ENCODE measurements around the gene XPO6. TPM values are rescaled to one million over a fixed set of nuclear protein-coding genes. Genes with fewer than 3 reads are reported as not detected.

XPO6 gene
- total RNA-seq, 2 experiments from 2014 or later, result 130 to 167 TPM

DNA sequence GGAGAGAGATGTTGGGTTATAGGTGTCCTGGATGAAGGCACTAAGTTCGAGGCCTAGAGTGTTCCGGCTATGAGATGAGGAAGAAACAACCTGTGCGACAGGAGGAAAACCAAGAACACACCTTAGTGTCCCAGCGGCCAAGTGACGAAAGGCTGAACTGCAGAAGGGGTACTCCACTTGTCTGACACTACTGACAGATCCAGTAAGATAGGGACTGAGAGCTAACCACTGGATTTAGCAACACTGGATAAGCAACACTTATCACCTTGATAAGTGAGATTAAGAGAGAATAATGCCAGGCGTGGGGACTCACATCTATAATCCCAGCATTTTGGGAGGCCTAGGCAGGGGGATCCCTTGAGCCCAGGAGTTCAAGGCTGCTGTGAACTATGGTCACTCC lies 7.1 kb downstream of the XPO6 start:
- Histone ChIP-seq H3K79me2 (ENCODE audit: insufficient read depth, low read depth, low read length) (peaks cover 95% of the 10 kb centered on the region), H3K27ac (ENCODE audit: low read depth, low read length, poor library complexity, severe bottlenecking) (no peak overlapping the region), H3K4me3 (ENCODE audit: low read depth, low read length, poor library complexity, severe bottlenecking) (no peak overlapping the region), H3K9me3 (ENCODE audit: low read length) (no peaks in the 10 kb centered on the region), H3K4me1 (ENCODE audit: insufficient read depth, low read length, poor library complexity, severe bottlenecking) (peaks cover 31% of the 10 kb centered on the region), H3K9me2 (ENCODE audit: insufficient read depth, low read length) (no peaks in the 10 kb centered on the region), H3K36me3 (ENCODE audit: insufficient read depth, low read length) (peaks cover 98% of the 10 kb centered on the region), H3K4me2 (ENCODE audit: low read length) (no peak overlapping the region), H2AFZ (ENCODE audit: low read length) (no peak overlapping the region), H4K20me1 (ENCODE audit: insufficient read depth, low read length) (peaks cover 8% of the 10 kb centered on the region)
- TF ChIP-seq, protein P1, sequence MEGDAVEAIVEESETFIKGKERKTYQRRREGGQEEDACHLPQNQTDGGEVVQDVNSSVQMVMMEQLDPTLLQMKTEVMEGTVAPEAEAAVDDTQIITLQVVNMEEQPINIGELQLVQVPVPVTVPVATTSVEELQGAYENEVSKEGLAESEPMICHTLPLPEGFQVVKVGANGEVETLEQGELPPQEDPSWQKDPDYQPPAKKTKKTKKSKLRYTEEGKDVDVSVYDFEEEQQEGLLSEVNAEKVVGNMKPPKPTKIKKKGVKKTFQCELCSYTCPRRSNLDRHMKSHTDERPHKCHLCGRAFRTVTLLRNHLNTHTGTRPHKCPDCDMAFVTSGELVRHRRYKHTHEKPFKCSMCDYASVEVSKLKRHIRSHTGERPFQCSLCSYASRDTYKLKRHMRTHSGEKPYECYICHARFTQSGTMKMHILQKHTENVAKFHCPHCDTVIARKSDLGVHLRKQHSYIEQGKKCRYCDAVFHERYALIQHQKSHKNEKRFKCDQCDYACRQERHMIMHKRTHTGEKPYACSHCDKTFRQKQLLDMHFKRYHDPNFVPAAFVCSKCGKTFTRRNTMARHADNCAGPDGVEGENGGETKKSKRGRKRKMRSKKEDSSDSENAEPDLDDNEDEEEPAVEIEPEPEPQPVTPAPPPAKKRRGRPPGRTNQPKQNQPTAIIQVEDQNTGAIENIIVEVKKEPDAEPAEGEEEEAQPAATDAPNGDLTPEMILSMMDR (conservative IDR thresholded peaks at IDR 0.05; ENCODE audit: low read length), result no peak
- no peak for TF ChIP-seq EZH2phosphoT487 (IDR thresholded peaks at IDR 0.05; ENCODE audit: borderline replicate concordance, low read depth, low read length)
- no TSS peak for BruUV-seq (replicated peaks)
- DNase-seq (ENCODE audit: low spot score), result no peak
- intact Hi-C loops (cut with micrococcal nuclease; ENCODE audit: unreplicated experiment), result loop anchor here (5.0 kb wide), 1 partner anchor 62 kb away; no protein-coding TSS in a partner anchor
- ChIA-PET POLR2A (no interaction called here), CTCF (ENCODE audit: unreplicated experiment) (no interaction called here)

DNA sequence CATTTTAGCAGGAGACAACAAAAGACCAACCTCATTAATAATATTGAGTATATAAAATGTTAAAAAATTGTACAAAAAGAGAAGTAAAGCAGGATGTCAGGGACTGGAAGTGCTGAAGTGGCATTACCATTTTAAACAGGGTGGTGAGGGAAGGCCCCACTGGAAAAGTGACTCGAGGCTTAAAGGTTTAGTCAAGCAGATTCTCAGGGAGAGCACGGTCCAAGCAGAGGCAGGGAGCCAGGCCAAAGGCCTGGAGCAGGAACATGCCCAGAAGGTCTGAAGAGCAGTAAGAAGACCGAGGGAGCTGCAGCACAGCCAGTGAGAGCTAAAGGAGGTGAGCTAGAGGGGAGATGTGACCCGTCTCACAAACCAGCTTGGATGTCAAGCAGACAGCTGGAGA lies 7.6 kb downstream of the XPO6 start:
- Histone ChIP-seq H3K4me3 (ENCODE audit: low read depth, low read length, poor library complexity, severe bottlenecking) (no peak overlapping the region), H2AFZ (ENCODE audit: low read length) (no peak overlapping the region), H3K9me2 (ENCODE audit: insufficient read depth, low read length) (no peaks in the 10 kb centered on the region), H3K79me2 (ENCODE audit: insufficient read depth, low read depth, low read length) (peaks cover 95% of the 10 kb centered on the region), H3K4me1 (ENCODE audit: insufficient read depth, low read length, poor library complexity, severe bottlenecking) (peaks cover 28% of the 10 kb centered on the region), H4K20me1 (ENCODE audit: insufficient read depth, low read length) (peaks cover 5% of the 10 kb centered on the region), H3K36me3 (ENCODE audit: insufficient read depth, low read length) (peaks cover 96% of the 10 kb centered on the region), H3K27ac (ENCODE audit: low read depth, low read length, poor library complexity, severe bottlenecking) (no peak overlapping the region), H3K4me2 (ENCODE audit: low read length) (no peak overlapping the region), H3K9me3 (ENCODE audit: low read length) (no peaks in the 10 kb centered on the region)
- no TSS peak for BruUV-seq (replicated peaks)
- ChIA-PET POLR2A (no interaction called here), CTCF (ENCODE audit: unreplicated experiment) (no interaction called here)
- TF ChIP-seq, protein P1 (conservative IDR thresholded peaks at IDR 0.05; ENCODE audit: low read length), result no peak
- no peak for TF ChIP-seq EZH2phosphoT487 (IDR thresholded peaks at IDR 0.05; ENCODE audit: borderline replicate concordance, low read depth, low read length)
- no peak for DNase-seq (ENCODE audit: low spot score)
- intact Hi-C loops (cut with micrococcal nuclease; ENCODE audit: unreplicated experiment), result no loop called here

DNA sequence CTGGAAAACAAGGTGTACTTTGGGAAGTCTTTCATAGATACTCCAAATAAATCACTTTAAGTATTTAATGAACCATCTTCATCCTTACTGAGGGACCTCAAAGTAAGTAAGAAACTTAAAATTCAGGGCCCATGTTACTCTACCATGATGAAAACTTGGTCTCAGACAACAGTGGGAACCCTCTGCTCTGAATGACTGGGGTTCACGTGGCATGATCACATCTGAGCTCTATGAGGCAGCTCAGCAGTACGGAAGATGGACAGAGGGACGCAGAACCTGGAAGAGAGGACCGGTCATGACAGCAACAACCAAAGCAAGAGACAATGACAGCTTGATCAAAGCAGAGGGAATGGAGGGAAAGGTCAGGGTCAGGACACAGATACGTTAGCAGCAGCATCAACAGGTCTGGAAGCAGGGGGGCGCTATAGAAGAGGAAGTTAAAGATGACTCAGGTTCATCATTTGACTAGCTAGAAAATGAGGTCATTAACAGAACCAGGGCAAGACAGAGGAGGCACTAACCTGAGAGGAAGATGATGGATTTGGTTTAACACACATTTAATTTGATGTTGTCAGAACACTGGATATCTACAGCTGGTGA lies 9.5 kb downstream of the XPO6 start:
- peaks cover 95% of the 10 kb centered on the region for H3K79me2 ChIP-seq (ENCODE audit: insufficient read depth, low read depth, low read length)
- CTCF ChIA-PET (ENCODE audit: unreplicated experiment), result no interaction called here
- POLR2A ChIA-PET, result no interaction called here
- no peak overlapping the region for H3K4me3 ChIP-seq (ENCODE audit: low read depth, low read length, poor library complexity, severe bottlenecking)
- no peak overlapping the region for H2AFZ ChIP-seq (ENCODE audit: low read length)
- no peaks in the 10 kb centered on the region for H3K9me3 ChIP-seq (ENCODE audit: low read length)
- no peak overlapping the region for H3K27ac ChIP-seq (ENCODE audit: low read depth, low read length, poor library complexity, severe bottlenecking)
- BruUV-seq (replicated peaks), result no TSS peak
- peaks cover 87% of the 10 kb centered on the region for H3K36me3 ChIP-seq (ENCODE audit: insufficient read depth, low read length)
- intact Hi-C loops (cut with micrococcal nuclease; ENCODE audit: unreplicated experiment), result no loop called here
- H3K4me2 ChIP-seq (ENCODE audit: low read length), result no peak overlapping the region
- H3K9me2 ChIP-seq (ENCODE audit: insufficient read depth, low read length), result no peaks in the 10 kb centered on the region
- peaks cover 18% of the 10 kb centered on the region for H3K4me1 ChIP-seq (ENCODE audit: insufficient read depth, low read length, poor library complexity, severe bottlenecking)
- DNase-seq (ENCODE audit: low spot score), result no peak
- H4K20me1 ChIP-seq (ENCODE audit: insufficient read depth, low read length), result peaks cover 5% of the 10 kb centered on the region
- TF ChIP-seq, protein P1 (conservative IDR thresholded peaks at IDR 0.05; ENCODE audit: low read length), result peak; percentile 44; the same call in 1 of the 2 replicates
- no peak for TF ChIP-seq EZH2phosphoT487 (IDR thresholded peaks at IDR 0.05; ENCODE audit: borderline replicate concordance, low read depth, low read length)
